ENCODE measurements around the gene ATG16L2.

ATG16L2 gene

GRCh38 chr11:72842653-72843330 lies 28.6 kb downstream of the ATG16L2 start:
- no peak overlapping the region for H2BK15ac ChIP-seq (ENCODE audit: low read depth, poor library complexity, severe bottlenecking)
- H2BK120ac ChIP-seq (ENCODE audit: low read depth, low read length) = no peak overlapping the region
- H3K36me3 ChIP-seq (ENCODE audit: control insufficient read depth in 1 of 2, insufficient read depth in 2 of 2, low read depth in 1 of 2, low read length in 2 of 2) = peaks cover 13 to 29% of the 10 kb centered on the region in 2 experiments
- no peak overlapping the region for H4K8ac ChIP-seq (ENCODE audit: low read length)
- no peak overlapping the region for H2AFZ ChIP-seq (ENCODE audit: low read depth, low read length)
- no peak overlapping the region for H3K27ac ChIP-seq (ENCODE audit: low read length, poor library complexity, severe bottlenecking)
- no peak overlapping the region for H3K4me2 ChIP-seq (ENCODE audit: low read length, poor library complexity, severe bottlenecking)
- H3K9me3 ChIP-seq (ENCODE audit: control insufficient read depth, low read length) = no peaks in the 10 kb centered on the region
- no peak overlapping the region for H3K18ac ChIP-seq (ENCODE audit: low read depth in 1 of 2, low read length in 2 of 2)
- DNase-seq = no peak
- no peak overlapping the region for H3K4ac ChIP-seq (ENCODE audit: low read depth in 1 of 2, low read length in 2 of 2)
- no peaks in the 10 kb centered on the region for H3K79me1 ChIP-seq (replicated peaks; ENCODE audit: low read length, poor library complexity, severe bottlenecking)
- no peak overlapping the region for H3K23ac ChIP-seq (ENCODE audit: low read length in 2 of 2)
- H2BK5ac ChIP-seq (ENCODE audit: low read depth, low read length, poor library complexity, severe bottlenecking) = no peak overlapping the region
- no peak overlapping the region for H2AK5ac ChIP-seq (ENCODE audit: low read length, severe bottlenecking)
- no peak overlapping the region for H2BK12ac ChIP-seq (ENCODE audit: low read length in 2 of 2)
- WGBS = 87% methylated on average over 13 of the region's 14 CpGs
- H3K9ac ChIP-seq (ENCODE audit: low read length) = no peak overlapping the region
- peaks cover 2% of the 10 kb centered on the region for H3K4me1 ChIP-seq (ENCODE audit: control insufficient read depth, insufficient read depth, low read depth, low read length)
- no peak overlapping the region for H3K4me3 ChIP-seq (ENCODE audit: insufficient read depth in 1 of 2, low read depth in 1 of 2, low read length in 2 of 2)
- H3K27me3 ChIP-seq (ENCODE audit: control insufficient read depth in 1 of 2, insufficient read depth in 1 of 2, low read length in 2 of 2) = no peaks in the 10 kb centered on the region
- H4K91ac ChIP-seq (ENCODE audit: low read length) = no peak overlapping the region
- H3K14ac ChIP-seq (ENCODE audit: low read length in 2 of 2) = no peak overlapping the region

GRCh38 chr11:72844356-72844755 lies 30.1 kb downstream of the ATG16L2 start:
- Histone ChIP-seq H3K4ac (ENCODE audit: low read depth in 1 of 2, low read length in 2 of 2) (no peak overlapping the region), H3K23ac (ENCODE audit: low read length in 2 of 2) (no peak overlapping the region), H4K8ac (ENCODE audit: low read length) (no peak overlapping the region), H2BK15ac (ENCODE audit: low read depth, poor library complexity, severe bottlenecking) (no peak overlapping the region), H3K27ac (ENCODE audit: low read length, poor library complexity, severe bottlenecking) (no peak overlapping the region), H3K4me2 (ENCODE audit: low read length, poor library complexity, severe bottlenecking) (no peak overlapping the region), H2AFZ (ENCODE audit: low read depth, low read length) (no peak overlapping the region), H4K91ac (ENCODE audit: low read length) (no peak overlapping the region), H3K36me3 (ENCODE audit: control insufficient read depth in 1 of 2, insufficient read depth in 2 of 2, low read depth in 1 of 2, low read length in 2 of 2) (peaks cover 10 to 28% of the 10 kb centered on the region in 2 experiments), H2BK12ac (ENCODE audit: low read length in 2 of 2) (no peak overlapping the region), H3K14ac (ENCODE audit: low read length in 2 of 2) (no peak overlapping the region), H2AK5ac (ENCODE audit: low read length, severe bottlenecking) (no peak overlapping the region), H2BK5ac (ENCODE audit: low read depth, low read length, poor library complexity, severe bottlenecking) (no peak overlapping the region), H3K27me3 (ENCODE audit: control insufficient read depth in 1 of 2, insufficient read depth in 1 of 2, low read length in 2 of 2) (no peaks in the 10 kb centered on the region), H3K18ac (ENCODE audit: low read depth in 1 of 2, low read length in 2 of 2) (no peak overlapping the region), H3K79me1 (replicated peaks; ENCODE audit: low read length, poor library complexity, severe bottlenecking) (peaks cover 4% of the 10 kb centered on the region), H3K4me3 (ENCODE audit: insufficient read depth in 1 of 2, low read depth in 1 of 2, low read length in 2 of 2) (no peak overlapping the region), H2BK120ac (ENCODE audit: low read depth, low read length) (no peak overlapping the region), H3K9me3 (ENCODE audit: control insufficient read depth, low read length) (no peaks in the 10 kb centered on the region), H3K4me1 (ENCODE audit: control insufficient read depth, insufficient read depth, low read depth, low read length) (peaks cover 2% of the 10 kb centered on the region), H3K9ac (ENCODE audit: low read length) (peak overlapping the region; percentile 35)
- WGBS = 16% methylated on average over 4 of the region's 4 CpGs
- DNase-seq = peak; percentile 91

- Histone ChIP-seq H3K14ac (ENCODE audit: low read length in 2 of 2) (no peak overlapping the region), H2AFZ (ENCODE audit: low read depth, low read length) (no peak overlapping the region), H3K27me3 (ENCODE audit: control insufficient read depth in 1 of 2, insufficient read depth in 1 of 2, low read length in 2 of 2) (no peaks in the 10 kb centered on the region), H3K18ac (ENCODE audit: low read depth in 1 of 2, low read length in 2 of 2) (no peak overlapping the region), H2BK15ac (ENCODE audit: low read depth, poor library complexity, severe bottlenecking) (no peak overlapping the region), H2BK5ac (ENCODE audit: low read depth, low read length, poor library complexity, severe bottlenecking) (no peak overlapping the region), H2BK120ac (ENCODE audit: low read depth, low read length) (no peak overlapping the region), H2AK5ac (ENCODE audit: low read length, severe bottlenecking) (no peak overlapping the region), H3K79me1 (replicated peaks; ENCODE audit: low read length, poor library complexity, severe bottlenecking) (peaks cover 10% of the 10 kb centered on the region), H2BK12ac (ENCODE audit: low read length in 2 of 2) (no peak overlapping the region), H3K9me3 (ENCODE audit: control insufficient read depth, low read length) (no peaks in the 10 kb centered on the region), H3K36me3 (ENCODE audit: control insufficient read depth in 1 of 2, insufficient read depth in 2 of 2, low read depth in 1 of 2, low read length in 2 of 2) (peaks cover 0 to 6% of the 10 kb centered on the region in 2 experiments), H4K91ac (ENCODE audit: low read length) (no peak overlapping the region), H3K9ac (ENCODE audit: low read length) (no peak overlapping the region), H3K4ac (ENCODE audit: low read depth in 1 of 2, low read length in 2 of 2) (no peak overlapping the region), H3K4me3 (ENCODE audit: insufficient read depth in 1 of 2, low read depth in 1 of 2, low read length in 2 of 2) (no peak overlapping the region), H4K8ac (ENCODE audit: low read length) (no peak overlapping the region), H3K27ac (ENCODE audit: low read length, poor library complexity, severe bottlenecking) (no peak overlapping the region), H3K4me1 (ENCODE audit: control insufficient read depth, insufficient read depth, low read depth, low read length) (no peaks in the 10 kb centered on the region), H3K23ac (ENCODE audit: low read length in 2 of 2) (no peak overlapping the region), H3K4me2 (ENCODE audit: low read length, poor library complexity, severe bottlenecking) (no peak overlapping the region)
- WGBS = 82% methylated on average over 5 of the region's 6 CpGs
- peak; percentile 59 for DNase-seq
These were observed 34.7 kb downstream of the ATG16L2 start for GRCh38 chr11:72848846-72849466.

GRCh38 chr11:72850832-72851231 lies 36.6 kb downstream of the ATG16L2 start:
- no peak overlapping the region for H3K23ac ChIP-seq (ENCODE audit: low read length in 2 of 2)
- H3K4ac ChIP-seq (ENCODE audit: low read depth in 1 of 2, low read length in 2 of 2) = no peak overlapping the region

More at GRCh38 chr11:72850832-72851231, 36.6 kb downstream of the ATG16L2 start:
- H3K4me2 ChIP-seq (ENCODE audit: low read length, poor library complexity, severe bottlenecking) = no peak overlapping the region
- no peak overlapping the region for H3K27ac ChIP-seq (ENCODE audit: low read length, poor library complexity, severe bottlenecking)
- no peak overlapping the region for H2BK12ac ChIP-seq (ENCODE audit: low read length in 2 of 2)
- H4K91ac ChIP-seq (ENCODE audit: low read length) = no peak overlapping the region
- H3K79me1 ChIP-seq (replicated peaks; ENCODE audit: low read length, poor library complexity, severe bottlenecking) = peaks cover 10% of the 10 kb centered on the region
- H4K8ac ChIP-seq (ENCODE audit: low read length) = no peak overlapping the region
- peaks cover 0 to 6% of the 10 kb centered on the region in 2 experiments for H3K36me3 ChIP-seq (ENCODE audit: control insufficient read depth in 1 of 2, insufficient read depth in 2 of 2, low read depth in 1 of 2, low read length in 2 of 2)
- no peaks in the 10 kb centered on the region for H3K27me3 ChIP-seq (ENCODE audit: control insufficient read depth in 1 of 2, insufficient read depth in 1 of 2, low read length in 2 of 2)
- H3K14ac ChIP-seq (ENCODE audit: low read length in 2 of 2) = no peak overlapping the region
- no peak overlapping the region for H3K4me3 ChIP-seq (ENCODE audit: insufficient read depth in 1 of 2, low read depth in 1 of 2, low read length in 2 of 2)
- no peak overlapping the region for H2AK5ac ChIP-seq (ENCODE audit: low read length, severe bottlenecking)
- no peak overlapping the region for H2BK120ac ChIP-seq (ENCODE audit: low read depth, low read length)
- no peaks in the 10 kb centered on the region for H3K9me3 ChIP-seq (ENCODE audit: control insufficient read depth, low read length)
- no peak for DNase-seq
- H2AFZ ChIP-seq (ENCODE audit: low read depth, low read length) = no peak overlapping the region
- H3K4me1 ChIP-seq (ENCODE audit: control insufficient read depth, insufficient read depth, low read depth, low read length) = no peaks in the 10 kb centered on the region
- no peak overlapping the region for H3K18ac ChIP-seq (ENCODE audit: low read depth in 1 of 2, low read length in 2 of 2)
- H2BK5ac ChIP-seq (ENCODE audit: low read depth, low read length, poor library complexity, severe bottlenecking) = no peak overlapping the region
- 100% methylated on average over 1 of the region's 3 CpGs for WGBS
- no peak overlapping the region for H3K9ac ChIP-seq (ENCODE audit: low read length)
- H2BK15ac ChIP-seq (ENCODE audit: low read depth, poor library complexity, severe bottlenecking) = no peak overlapping the region

Data from mesenchymal stem cell (in vitro differentiated cells and primary cell).